K562 (cell line): ENCODE data around the gene HARS2. TPM values are rescaled to one million over a fixed set of nuclear protein-coding genes. Genes with fewer than 3 reads are reported as not detected.

Experiments
- ATAC-seq: fragments of 200-7000 bp; cut with Tn5 transposase; 3 replicates; pipeline ENCODE4 v1.9.1; 2020; ENCODE audit warnings: moderate library complexity
- BruUV-seq: library from RNA; stranded (reverse); fragments of 400-500 nt; replicated peaks from 2 replicates; lab custom pipeline; 2021; lab: Mats Ljungman, UMichigan
- CTCF ChIA-PET: fragments of 300-600 bp; formaldehyde crosslinking; extraction: SDS; loops from one replicate; lab custom pipeline; 2021; ENCODE audit warnings: low intra/inter-chr PET ratio; lab: Yijun Ruan, JAX
- POLR2A ChIA-PET: fragments of 300-600, 350-650 bp; sonication (Branson Sonifier 250); formaldehyde crosslinking; extraction: SDS; loops from one replicate; lab custom pipeline; 2021; ENCODE audit warnings: antibody characterized with exemption, inconsistent platforms; lab: Yijun Ruan, JAX
- DNase-seq, 4 experiments: peaks; one replicate each; pipeline versions ENCODE4 v3.0.0 to v3.0.0-alpha.2; 2011 to 2018; ENCODE audit warnings: low spot score in 3 of 4, mixed read lengths in 3 of 4; ENCODE audit errors: extremely low read depth in 1 of 4
- FAIRE-seq: peaks from 2 replicates; lab custom pipeline; 2011; peaks lifted over from hg19 to GRCh38; lab: Jason Lieb, UNC
- H2AFZ ChIP-seq: 2 replicates; pipeline ENCODE4 v1.6.0; 2011; ENCODE audit warnings: low read depth, low read length, control low read depth, inconsistent platforms
- H3K27ac ChIP-seq: fragments of 200-600 bp; 3 replicates; pipeline ENCODE4 v1.8.0; 2011; ENCODE audit warnings: low read depth, mild to moderate bottlenecking, control low read depth, inconsistent platforms, low read length, moderate library complexity, mixed read lengths; ENCODE audit errors: extremely low read depth
- H3K27me3 ChIP-seq, 2 experiments: fragments of 300-600 bp in 1 of 2; 2 replicates in 1 of 2; 3 replicates in 1 of 2; pipeline versions ENCODE4 v1.6.0 to v1.8.0; 2011; ENCODE audit warnings: inconsistent platforms in 2 of 2, low read length in 2 of 2, mild to moderate bottlenecking in 1 of 2, mixed read lengths in 1 of 2, moderate library complexity in 1 of 2; ENCODE audit not compliant: control insufficient read depth in 2 of 2, insufficient read depth in 2 of 2
- H3K36me3 ChIP-seq: fragments of 300-600 bp; 3 replicates; pipeline ENCODE4 v1.8.0; 2011; ENCODE audit warnings: mild to moderate bottlenecking, low read length, inconsistent platforms; ENCODE audit not compliant: control insufficient read depth, insufficient read depth
- H3K4me1 ChIP-seq, 2 experiments: fragments of 200-600 bp in 1 of 2; replicated peaks in 1 of 2; 2 replicates in 1 of 2; 3 replicates in 1 of 2; pipeline versions ENCODE4 v1.5.1 to v1.8.0; 2011; ENCODE audit warnings: inconsistent platforms in 2 of 2, low read length in 2 of 2, mild to moderate bottlenecking in 1 of 2, mixed read lengths in 1 of 2, moderate library complexity in 1 of 2; ENCODE audit not compliant: control insufficient read depth in 2 of 2, insufficient read depth in 2 of 2
- H3K4me2 ChIP-seq: 2 replicates; pipeline ENCODE4 v1.6.1; 2011; ENCODE audit warnings: low read length, control low read depth, inconsistent platforms, mixed read lengths; ENCODE audit not compliant: insufficient read depth
- H3K4me3 ChIP-seq: fragments of 200-600 bp; sonication (generic), shearing (Covaris generic); 2 replicates; pipeline ENCODE4 v1.5.1; 2016; ENCODE audit warnings: control low read depth, inconsistent platforms
- H3K79me2 ChIP-seq: fragments of 200-600 bp; 3 replicates; pipeline ENCODE4 v1.8.0; 2011; ENCODE audit warnings: low read length, inconsistent platforms; ENCODE audit not compliant: control insufficient read depth, insufficient read depth
- H3K9ac ChIP-seq, 2 experiments: 2 replicates each; pipeline versions ENCODE4 v1.6.0 to v1.6.1; 2011; ENCODE audit warnings: low read depth in 2 of 2, low read length in 2 of 2, control low read depth in 1 of 2, inconsistent platforms in 1 of 2, mild to moderate bottlenecking in 1 of 2, mixed read lengths in 1 of 2; ENCODE audit not compliant: insufficient read depth in 1 of 2
- H3K9me1 ChIP-seq: one replicate; pipeline ENCODE4 v1.6.0; 2011; ENCODE audit warnings: inconsistent platforms, mild to moderate bottlenecking, low read length, moderate library complexity; ENCODE audit not compliant: control insufficient read depth, insufficient read depth
- H3K9me3 ChIP-seq: replicated peaks from 2 replicates; pipeline ENCODE4 v1.5.1; 2011; ENCODE audit warnings: low read depth, low read length, inconsistent platforms; ENCODE audit not compliant: control insufficient read depth, insufficient read depth
- H4K20me1 ChIP-seq: replicated peaks from 2 replicates; pipeline ENCODE4 v1.6.1; 2011; ENCODE audit warnings: low read length, inconsistent platforms, mixed read lengths; ENCODE audit not compliant: control insufficient read depth, insufficient read depth
- EGR1 ChIP-seq: fragments of 450-650 bp; conservative IDR thresholded peaks from 2 replicates; pipeline ENCODE4 v1.6.1; 2017; ENCODE audit warnings: mild to moderate bottlenecking
- KDM1A ChIP-seq, 2 experiments: fragments of 450-650 bp; IDR thresholded peaks; 2 replicates each; pipeline ENCODE4 v1.6.1; 2016; ENCODE audit warnings: mild to moderate bottlenecking in 2 of 2
- RFX1 ChIP-seq: fragments of 450-650 bp; IDR thresholded peaks from 2 replicates; pipeline ENCODE4 v1.6.1; 2016; ENCODE audit warnings: mild to moderate bottlenecking, moderate library complexity
- SIN3A ChIP-seq, 2 experiments: fragments of 150-350 bp in 1 of 2; IDR thresholded peaks; 2 replicates each; pipeline ENCODE4 v1.6.1; 2011 to 2016; ENCODE audit warnings: borderline replicate concordance in 2 of 2, low read depth in 2 of 2, low read length in 2 of 2, mild to moderate bottlenecking in 2 of 2, moderate library complexity in 2 of 2; ENCODE audit not compliant: control insufficient read depth in 1 of 2
- SMARCB1 ChIP-seq: IDR thresholded peaks from 2 replicates; pipeline ENCODE4 v1.6.1; 2011; ENCODE audit warnings: improper control_type of control experiment, low read depth; ENCODE audit not compliant: insufficient read length
- SRSF7 ChIP-seq: fragments of 200-400 bp; formaldehyde crosslinking; optimal IDR thresholded peaks from 2 replicates; pipeline ENCODE3; 2017; ENCODE audit warnings: mild to moderate bottlenecking, low read depth, low read length
- TAF1 ChIP-seq: IDR thresholded peaks from 2 replicates; pipeline ENCODE4 v1.6.1; 2011; ENCODE audit warnings: mild to moderate bottlenecking, low read length, moderate library complexity; ENCODE audit not compliant: insufficient read depth, control insufficient read depth, severe bottlenecking; ENCODE audit errors: extremely low read depth
- TCF7 ChIP-seq: sonication (generic); IDR thresholded peaks from 2 replicates; pipeline ENCODE4 v1.6.1; 2016; ENCODE audit warnings: antibody characterized with exemption, borderline replicate concordance
- ZBTB1 ChIP-seq: sonication (generic); formaldehyde crosslinking; IDR thresholded peaks from 2 replicates; pipeline ENCODE4 v1.8.1; 2023; ENCODE audit warnings: missing genetic modification reagents, low read depth, mild to moderate bottlenecking, borderline replicate concordance
- ZNF174 ChIP-seq: fragments of 250-450 bp; sonication (Bioruptor Pico); IDR thresholded peaks from 2 replicates; pipeline ENCODE4 v1.4.0; 2020; ENCODE audit warnings: mild to moderate bottlenecking
- WGBS: fragments of 100-300 bp; shearing (Covaris generic); methylation state at CpG from one replicate; pipeline ENCODE4 v1.1.6; 2016; ENCODE audit warnings: low coverage, mixed read lengths; ENCODE audit not compliant: insufficient coverage; ENCODE audit errors: missing lambda C conversion rate; 5-methylcytosine and 5-hydroxymethylcytosine counted together
- in situ Hi-C: fragments of 300-500 bp; cut with MboI; formaldehyde crosslinking; loops from 4 replicates; pipeline ENCODE4 v1.15.0; 2018; ENCODE audit warnings: inconsistent platforms, mixed read lengths
- intact Hi-C: fragments of 100-400 bp; cut with micrococcal nuclease; formaldehyde crosslinking; loops from 2 replicates; pipeline ENCODE4 v1.14.2; 2022
- polyA plus RNA-seq, 8 experiments: library from polyadenylated mRNA; depleted of rRNA in 4 of 8; stranded (reverse) in 5 of 8; unstranded in 3 of 8; fragments of >200 nt; fragmentation: Nextera tagmentation in 2 of 8; fragmentation: Illumina TruSeq in 1 of 8; extraction: Ambion mirVana in 2 of 8; extraction: Trizol in 1 of 8; gene quantifications; 2 replicates each; pipeline versions ENCODE4 v1.2.1 to v1.2.3, GENCODE V29; 2011 to 2014; ENCODE audit warnings: inconsistent platforms in 1 of 8, missing spikeins in 1 of 8
- total RNA-seq, 7 experiments: library from RNA; depleted of rRNA in 6 of 7; stranded (reverse); fragments of >200 nt in 6 of 7; fragmentation: Illumina TruSeq in 2 of 7; extraction: Trizol in 2 of 7; gene quantifications; 2 replicates each; pipeline versions ENCODE4 v1.2.1 to v1.2.3, GENCODE V29; 2011 to 2021; ENCODE audit warnings: low replicate concordance in 1 of 7
- TF ChIP-seq, protein P1 (sequence below): IDR thresholded peaks from 3 replicates; pipeline ENCODE4 v1.6.1; 2011; ENCODE audit warnings: borderline replicate concordance, mild to moderate bottlenecking; ENCODE audit not compliant: insufficient read length, insufficient read depth
- TF ChIP-seq, protein P2 (sequence below): fragments of 250-450 bp; sonication (Bioruptor Pico); IDR thresholded peaks from 2 replicates; pipeline ENCODE4 v1.4.0; 2020
- TF ChIP-seq, protein P3 (sequence below), 2 experiments: fragments of 450-650 bp in 1 of 2; IDR thresholded peaks; 2 replicates each; pipeline ENCODE4 v1.6.1; 2011 to 2017; ENCODE audit warnings: low read depth in 2 of 2, antibody characterized with exemption in 1 of 2, borderline replicate concordance in 1 of 2, low read length in 1 of 2, mild to moderate bottlenecking in 1 of 2, mixed read lengths in 1 of 2; ENCODE audit not compliant: control insufficient read depth in 1 of 2

HARS2 gene
- total and polyA plus RNA-seq, 9 of the 15 experiments (the other 6 are each of a cell fraction or from before 2014, with no cell fraction given), result 8.5 to 41.6 (median 27.1) TPM

DNA sequence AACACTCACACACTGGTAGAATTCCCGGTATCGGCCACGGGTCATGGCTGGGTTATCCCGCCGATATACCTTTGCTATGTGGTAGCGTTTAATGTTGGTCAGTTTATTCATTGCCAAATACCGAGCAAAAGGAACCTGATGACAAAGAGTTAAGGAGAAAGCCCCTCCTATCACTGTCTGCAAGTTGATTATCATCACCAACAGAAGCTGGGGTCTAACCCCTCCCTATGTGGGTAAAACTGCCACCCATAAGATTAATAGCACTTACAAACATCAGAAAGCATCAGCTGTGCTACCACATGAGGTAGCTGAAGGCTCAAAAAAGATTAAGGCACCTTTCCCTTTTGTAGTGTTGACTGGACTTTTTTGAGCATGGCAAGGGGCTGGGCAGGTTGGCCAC, 12.3 kb upstream of the HARS2 start:
- no TSS peak for BruUV-seq
- in situ Hi-C loops, result no loop called here
- intact Hi-C loops, result loop anchor here (2.0 kb wide), 1 partner anchor 32 kb away; no protein-coding TSS in a partner anchor
- Histone ChIP-seq H3K9ac (peak overlapping the region in 1 of 2 experiments; percentile 31; a peak in 1 of 4 replicates), H3K9me1 (no peaks in the 10 kb centered on the region), H2AFZ (no peak overlapping the region), H3K9me3 (no peaks in the 10 kb centered on the region), H3K4me1 (peaks cover 6 to 13% of the 10 kb centered on the region in 2 experiments; a peak in 3 of 5 replicates), H3K27me3 (no peaks in the 10 kb centered on the region), H3K4me2 (peak overlapping the region; percentile 72), H4K20me1 (no peaks in the 10 kb centered on the region), H3K4me3 (no peak overlapping the region), H3K36me3 (peaks cover 81% of the 10 kb centered on the region), H3K79me2 (no peaks in the 10 kb centered on the region), H3K27ac (peak overlapping the region; percentile 58)
- peak; percentile 79 for FAIRE-seq
- WGBS, result 4% methylated on average over 7 of the region's 7 CpGs
- CTCF ChIA-PET, result interaction anchor here (0.6 kb wide), 2 partner anchors 41 to 260 kb away, joined by 3 to 6 read pairs; no protein-coding TSS in a partner anchor
- peak; percentile 76 for ATAC-seq
- POLR2A ChIA-PET, result interaction anchor here (0.7 to 2.8 kb wide), 11 partner anchors 8 to 1019 kb away, joined by 3 to 19 read pairs (median 4); partner anchors contain the start of genes HARS1, HARS2, IK and NDUFA2
- DNase-seq, result peak in 2 of 4 experiments; percentile 76 to 78
- TF ChIP-seq RFX1 (no peak), ZBTB1 (no peak), EGR1 (no peak), TAF1 (no peak), KDM1A (IDR thresholded peaks at IDR 0.05) (0 out of 4 replicates have a peak, but pooled peaks of 1 of the 2 experiments have one; percentile 13), ZNF174 (CRISPR knock-in tag) (no peak), SIN3A (IDR thresholded peaks at IDR 0.05; ENCODE audit: borderline replicate concordance in 2 of 2, control insufficient read depth in 1 of 2, low read depth in 2 of 2, low read length in 2 of 2) (peak; percentile 38 to 42; a peak in 1 of 4 replicates), TCF7 (no peak), SRSF7 (no peak), SMARCB1 (no peak)
- TF ChIP-seq, protein P1, sequence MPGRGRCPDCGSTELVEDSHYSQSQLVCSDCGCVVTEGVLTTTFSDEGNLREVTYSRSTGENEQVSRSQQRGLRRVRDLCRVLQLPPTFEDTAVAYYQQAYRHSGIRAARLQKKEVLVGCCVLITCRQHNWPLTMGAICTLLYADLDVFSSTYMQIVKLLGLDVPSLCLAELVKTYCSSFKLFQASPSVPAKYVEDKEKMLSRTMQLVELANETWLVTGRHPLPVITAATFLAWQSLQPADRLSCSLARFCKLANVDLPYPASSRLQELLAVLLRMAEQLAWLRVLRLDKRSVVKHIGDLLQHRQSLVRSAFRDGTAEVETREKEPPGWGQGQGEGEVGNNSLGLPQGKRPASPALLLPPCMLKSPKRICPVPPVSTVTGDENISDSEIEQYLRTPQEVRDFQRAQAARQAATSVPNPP, result no peak
- TF ChIP-seq, protein P2, sequence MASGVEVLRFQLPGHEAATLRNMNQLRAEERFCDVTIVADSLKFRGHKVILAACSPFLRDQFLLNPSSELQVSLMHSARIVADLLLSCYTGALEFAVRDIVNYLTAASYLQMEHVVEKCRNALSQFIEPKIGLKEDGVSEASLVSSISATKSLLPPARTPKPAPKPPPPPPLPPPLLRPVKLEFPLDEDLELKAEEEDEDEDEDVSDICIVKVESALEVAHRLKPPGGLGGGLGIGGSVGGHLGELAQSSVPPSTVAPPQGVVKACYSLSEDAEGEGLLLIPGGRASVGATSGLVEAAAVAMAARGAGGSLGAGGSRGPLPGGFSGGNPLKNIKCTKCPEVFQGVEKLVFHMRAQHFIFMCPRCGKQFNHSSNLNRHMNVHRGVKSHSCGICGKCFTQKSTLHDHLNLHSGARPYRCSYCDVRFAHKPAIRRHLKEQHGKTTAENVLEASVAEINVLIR (CRISPR knock-in tag), result no peak
- TF ChIP-seq, protein P3, sequence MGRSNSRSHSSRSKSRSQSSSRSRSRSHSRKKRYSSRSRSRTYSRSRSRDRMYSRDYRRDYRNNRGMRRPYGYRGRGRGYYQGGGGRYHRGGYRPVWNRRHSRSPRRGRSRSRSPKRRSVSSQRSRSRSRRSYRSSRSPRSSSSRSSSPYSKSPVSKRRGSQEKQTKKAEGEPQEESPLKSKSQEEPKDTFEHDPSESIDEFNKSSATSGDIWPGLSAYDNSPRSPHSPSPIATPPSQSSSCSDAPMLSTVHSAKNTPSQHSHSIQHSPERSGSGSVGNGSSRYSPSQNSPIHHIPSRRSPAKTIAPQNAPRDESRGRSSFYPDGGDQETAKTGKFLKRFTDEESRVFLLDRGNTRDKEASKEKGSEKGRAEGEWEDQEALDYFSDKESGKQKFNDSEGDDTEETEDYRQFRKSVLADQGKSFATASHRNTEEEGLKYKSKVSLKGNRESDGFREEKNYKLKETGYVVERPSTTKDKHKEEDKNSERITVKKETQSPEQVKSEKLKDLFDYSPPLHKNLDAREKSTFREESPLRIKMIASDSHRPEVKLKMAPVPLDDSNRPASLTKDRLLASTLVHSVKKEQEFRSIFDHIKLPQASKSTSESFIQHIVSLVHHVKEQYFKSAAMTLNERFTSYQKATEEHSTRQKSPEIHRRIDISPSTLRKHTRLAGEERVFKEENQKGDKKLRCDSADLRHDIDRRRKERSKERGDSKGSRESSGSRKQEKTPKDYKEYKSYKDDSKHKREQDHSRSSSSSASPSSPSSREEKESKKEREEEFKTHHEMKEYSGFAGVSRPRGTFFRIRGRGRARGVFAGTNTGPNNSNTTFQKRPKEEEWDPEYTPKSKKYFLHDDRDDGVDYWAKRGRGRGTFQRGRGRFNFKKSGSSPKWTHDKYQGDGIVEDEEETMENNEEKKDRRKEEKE (IDR thresholded peaks at IDR 0.05; ENCODE audit: borderline replicate concordance in 1 of 2, control insufficient read depth in 1 of 2, low read depth in 2 of 2, low read length in 1 of 2), result peak in 1 of 2 experiments; percentile 71; a peak in 1 of 4 replicates
